H9 (cell line): ENCODE measurements around the gene IKZF1. TPM values are rescaled to one million over a fixed set of nuclear protein-coding genes. Genes with fewer than 3 reads are reported as not detected.

Experiments used
- DNase-seq: peaks from one replicate; pipeline ENCODE4 v3.0.0-alpha.2; 2017
- H2AFZ ChIP-seq: one replicate; pipeline ENCODE4 v1.6.1; 2013; ENCODE audit warnings: mild to moderate bottlenecking, low read length, control low read depth, moderate library complexity
- H2AK5ac ChIP-seq: 2 replicates; pipeline ENCODE4 v1.6.1; 2013; ENCODE audit warnings: low read length, control low read depth, mixed read lengths; ENCODE audit not compliant: insufficient read length
- H2BK120ac ChIP-seq: one replicate; pipeline ENCODE4 v1.6.1; 2013; ENCODE audit warnings: low read depth, mild to moderate bottlenecking, low read length, control low read depth, inconsistent platforms; ENCODE audit not compliant: poor library complexity, severe bottlenecking
- H2BK12ac ChIP-seq: 2 replicates; pipeline ENCODE4 v1.6.1; 2013; ENCODE audit warnings: low read length, control low read depth, mixed read lengths, low read depth; ENCODE audit not compliant: insufficient read length
- H2BK15ac ChIP-seq: 2 replicates; pipeline ENCODE4 v1.6.1; 2013; ENCODE audit warnings: low read depth, low read length, control low read depth
- H2BK20ac ChIP-seq: one replicate; pipeline ENCODE4 v1.6.1; 2013; ENCODE audit warnings: low read depth, mild to moderate bottlenecking, low read length, control low read depth, inconsistent platforms; ENCODE audit not compliant: poor library complexity, severe bottlenecking
- H2BK5ac ChIP-seq: 2 replicates; pipeline ENCODE4 v1.6.1; 2013; ENCODE audit warnings: low read length, control low read depth, mixed read lengths; ENCODE audit not compliant: insufficient read length
- H3K14ac ChIP-seq: 2 replicates; pipeline ENCODE4 v1.6.1; 2013; ENCODE audit warnings: low read length, control low read depth; ENCODE audit not compliant: insufficient read depth
- H3K18ac ChIP-seq: 2 replicates; pipeline ENCODE4 v1.6.1; 2013; ENCODE audit warnings: low read depth, mild to moderate bottlenecking, mixed read lengths, low read length, control low read depth; ENCODE audit not compliant: insufficient read length
- H3K23ac ChIP-seq: 2 replicates; pipeline ENCODE4 v1.6.1; 2013; ENCODE audit warnings: low read length, control low read depth, mixed read lengths, low read depth; ENCODE audit not compliant: insufficient read length
- H3K23me2 ChIP-seq: 2 replicates; pipeline ENCODE4 v1.6.1; 2013; ENCODE audit warnings: low read depth, mild to moderate bottlenecking, mixed read lengths, low read length, control low read depth; ENCODE audit not compliant: insufficient read length, poor library complexity, severe bottlenecking
- H3K27ac ChIP-seq: 2 replicates; pipeline ENCODE4 v1.5.1; 2013; ENCODE audit warnings: low read length, control low read depth, mixed read lengths, low read depth; ENCODE audit not compliant: insufficient read length
- H3K27me3 ChIP-seq: 2 replicates; pipeline ENCODE4 v1.6.1; 2013; ENCODE audit warnings: low read length, control low read depth, inconsistent platforms; ENCODE audit not compliant: insufficient read depth
- H3K4ac ChIP-seq: 2 replicates; pipeline ENCODE4 v1.6.1; 2013; ENCODE audit warnings: low read depth, mild to moderate bottlenecking, control low read depth, inconsistent platforms, low read length, moderate library complexity
- H3K4me1 ChIP-seq: 2 replicates; pipeline ENCODE4 v1.6.1; 2013; ENCODE audit warnings: low read length, control low read depth, inconsistent platforms; ENCODE audit not compliant: insufficient read depth
- H3K4me2 ChIP-seq: 2 replicates; pipeline ENCODE4 v1.6.1; 2013; ENCODE audit warnings: low read length, control low read depth, mixed read lengths; ENCODE audit not compliant: insufficient read length, insufficient read depth
- H3K56ac ChIP-seq: 2 replicates; pipeline ENCODE4 v1.6.1; 2013; ENCODE audit warnings: low read depth, mild to moderate bottlenecking, mixed read lengths, low read length, control low read depth; ENCODE audit not compliant: insufficient read length
- H3K79me1 ChIP-seq: 2 replicates; pipeline ENCODE4 v1.6.1; 2013; ENCODE audit warnings: low read depth, mild to moderate bottlenecking, moderate library complexity, low read length, control low read depth, inconsistent platforms; ENCODE audit not compliant: insufficient read depth, poor library complexity, severe bottlenecking
- H3K79me2 ChIP-seq: 2 replicates; pipeline ENCODE4 v1.6.1; 2013; ENCODE audit warnings: low read length, control low read depth, inconsistent platforms; ENCODE audit not compliant: insufficient read depth
- H3K9ac ChIP-seq: 2 replicates; pipeline ENCODE4 v1.6.1; 2013; ENCODE audit warnings: low read length, control low read depth, mixed read lengths; ENCODE audit not compliant: insufficient read length; ENCODE audit errors: extremely low read depth
- H3K9me3 ChIP-seq: one replicate; pipeline ENCODE4 v1.6.1; 2013; ENCODE audit warnings: low read depth, low read length, inconsistent platforms; ENCODE audit not compliant: control insufficient read depth
- H3T11ph ChIP-seq: one replicate; pipeline ENCODE4 v1.6.1; 2013; ENCODE audit warnings: mild to moderate bottlenecking, low read length, control low read depth, inconsistent platforms
- H4K20me1 ChIP-seq: one replicate; pipeline ENCODE4 v1.6.1; 2013; ENCODE audit not compliant: control insufficient read depth, insufficient read length, insufficient read depth
- H4K5ac ChIP-seq: 2 replicates; pipeline ENCODE4 v1.6.1; 2013; ENCODE audit warnings: low read depth, mild to moderate bottlenecking, mixed read lengths, low read length, control low read depth; ENCODE audit not compliant: insufficient read length
- H4K8ac ChIP-seq: replicated peaks from 2 replicates; pipeline ENCODE4 v1.6.1; 2013; ENCODE audit warnings: low read length, control low read depth, mixed read lengths, low read depth; ENCODE audit not compliant: insufficient read length
- H4K91ac ChIP-seq: 2 replicates; pipeline ENCODE4 v1.6.1; 2013; ENCODE audit warnings: low read depth, mild to moderate bottlenecking, moderate library complexity, mixed read lengths, low read length, control low read depth; ENCODE audit not compliant: insufficient read length
- H3K27ac Mint-ChIP-seq, 3 experiments: 2 replicates in 2 of 3; 3 replicates in 1 of 3; pipeline ENCODE4 v1.8.0; 2020 to 2021; ENCODE audit warnings: mixed read lengths in 3 of 3, mild to moderate bottlenecking in 1 of 3, moderate library complexity in 1 of 3
- H3K27me3 Mint-ChIP-seq: 2 replicates; pipeline ENCODE4 v1.8.0; 2021; ENCODE audit warnings: low read depth, mild to moderate bottlenecking, moderate library complexity, mixed read lengths
- H3K36me3 Mint-ChIP-seq, 3 experiments: 2 replicates in 2 of 3; 3 replicates in 1 of 3; pipeline ENCODE4 v1.8.0; 2020 to 2021; ENCODE audit warnings: low read depth in 3 of 3, mixed read lengths in 3 of 3; ENCODE audit not compliant: insufficient read depth in 1 of 3
- H3K4me1 Mint-ChIP-seq, 2 experiments: 2 replicates each; pipeline ENCODE4 v1.8.0; 2020; ENCODE audit warnings: mixed read lengths in 2 of 2
- H3K4me3 Mint-ChIP-seq, 2 experiments: 2 replicates in 1 of 2; 3 replicates in 1 of 2; pipeline ENCODE4 v1.8.0; 2020 to 2021; ENCODE audit warnings: mild to moderate bottlenecking in 2 of 2, mixed read lengths in 2 of 2, moderate library complexity in 1 of 2
- H3K9me3 Mint-ChIP-seq, 2 experiments: 2 replicates in 1 of 2; 3 replicates in 1 of 2; pipeline ENCODE4 v1.8.0; 2020; ENCODE audit warnings: mild to moderate bottlenecking in 2 of 2, mixed read lengths in 2 of 2, moderate library complexity in 1 of 2
- CTCF ChIP-seq: fragments of 200-600 bp; sonication (generic); conservative IDR thresholded peaks from 3 replicates; pipeline ENCODE4 v1.8.0; 2021; ENCODE audit warnings: antibody characterized with exemption, mild to moderate bottlenecking
- WGBS: extraction: QIAGEN DNeasy Blood & Tissue Kit; methylation state at CpG from one replicate; pipeline ENCODE4 v1.1.7; 2013; ENCODE audit warnings: missing lambda C conversion rate, low lambda C conversion rate, mixed read lengths; ENCODE audit not compliant: insufficient read length; ENCODE audit errors: extremely low coverage; 5-methylcytosine and 5-hydroxymethylcytosine counted together
- total RNA-seq: library from RNA; stranded (reverse); gene quantifications from 2 replicates; pipeline ENCODE4 v1.2.1, GENCODE V29; 2021

Gene IKZF1
- total RNA-seq, 1 experiment from 2014 or later: 0.98 TPM

DNA sequence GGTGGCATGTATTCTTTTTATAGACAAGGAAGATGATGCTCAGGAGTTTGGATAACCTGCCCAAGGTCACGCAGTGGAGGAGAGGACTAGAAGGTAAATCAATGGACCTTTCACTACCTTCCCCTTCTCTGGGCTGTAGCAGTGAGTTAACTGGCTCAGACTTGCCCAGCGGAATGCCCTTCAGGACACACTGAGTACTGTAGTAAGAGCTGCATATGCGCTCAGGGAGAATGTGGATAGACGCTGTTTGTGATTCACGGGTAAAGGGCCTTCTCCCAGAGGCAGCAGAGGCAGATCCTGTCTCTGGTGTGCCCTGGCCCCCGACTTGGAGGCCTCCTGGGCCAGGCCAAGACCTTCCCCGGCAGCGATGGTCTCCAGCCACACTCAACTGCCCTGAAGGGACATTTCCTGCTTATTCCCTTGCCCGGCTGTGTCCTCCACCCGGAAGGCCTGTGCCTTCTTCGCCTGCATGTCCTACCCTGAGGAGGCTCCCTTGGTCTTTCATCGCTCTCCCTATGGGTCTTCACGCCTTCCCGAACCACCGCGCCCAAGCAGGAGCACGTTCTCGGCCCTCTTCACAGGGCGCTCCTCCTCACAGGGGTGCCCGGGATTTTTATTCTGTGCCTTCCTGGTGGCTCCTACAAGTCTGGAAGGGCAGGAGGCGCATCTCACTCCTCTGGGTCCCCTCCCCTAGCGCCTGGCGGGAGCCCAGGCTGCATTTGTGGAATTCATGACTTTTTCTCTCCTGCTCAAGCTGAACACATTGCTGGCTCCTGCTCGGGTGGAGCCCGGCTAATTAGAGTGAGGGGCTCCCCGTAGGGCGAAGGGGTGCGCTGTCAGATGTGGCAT, 1.8 kb upstream of the IKZF1 start:
- Histone ChIP-seq H2BK15ac (no peak overlapping the region), H2AFZ (no peak overlapping the region), H2BK5ac (no peak overlapping the region), H3K23ac (no peak overlapping the region), H3K27ac (no peak overlapping the region), H3K4ac (no peak overlapping the region), H4K91ac (no peak overlapping the region), H3K9ac (no peak overlapping the region), H2BK20ac (no peak overlapping the region), H3K4me2 (peak overlapping the region; percentile 69), H3K23me2 (peaks cover 7% of the 10 kb centered on the region), H2AK5ac (no peak overlapping the region), H4K5ac (no peak overlapping the region), H3K56ac (no peak overlapping the region), H4K20me1 (no peaks in the 10 kb centered on the region), H4K8ac (no peak overlapping the region), H3K79me1 (no peaks in the 10 kb centered on the region), H3K18ac (no peak overlapping the region), H2BK120ac (no peak overlapping the region), H2BK12ac (no peak overlapping the region), H3K4me1 (no peaks in the 10 kb centered on the region), H3T11ph (no peak overlapping the region), H3K27me3 (peaks cover 18% of the 10 kb centered on the region; the same call in 1 of the 2 replicates), H3K9me3 (no peaks in the 10 kb centered on the region), H3K14ac (no peak overlapping the region), H3K79me2 (no peaks in the 10 kb centered on the region)
- H3K27me3 Mint-ChIP-seq: peaks cover 72% of the 10 kb centered on the region
- no CpG with 5 or more reads among the region's 28 CpGs for WGBS
- H3K9me3 Mint-ChIP-seq: peaks cover 0 to 7% of the 10 kb centered on the region in 2 experiments; a peak in 2 of 5 replicates
- TF ChIP-seq CTCF: no peak
- H3K36me3 Mint-ChIP-seq: no peaks in the 10 kb centered on the region; a peak in 1 of 7 replicates
- H3K4me1 Mint-ChIP-seq: peaks cover 7 to 11% of the 10 kb centered on the region in 2 experiments
- H3K4me3 Mint-ChIP-seq: peak overlapping the region; percentile 65 to 86
- H3K27ac Mint-ChIP-seq: no peak overlapping the region
- DNase-seq: peak; percentile 43
